ENCODE results near the gene OSBPL2.

GRCh38 chr20:62306414-62307187, 68.3 kb downstream of the OSBPL2 start:
- TF ChIP-seq POLR2AphosphoS5 (IDR thresholded peaks at IDR 0.05) (peak in 1 of 3 donors; percentile 57), POLR2A (IDR thresholded peaks at IDR 0.05) (no peak), CTCF (IDR thresholded peaks at IDR 0.05 in 8 of 11, conservative IDR thresholded peaks at IDR 0.05 in 3 of 11) (no peak)

All from spleen (tissue), 7 donors.